Measurements from ENCODE around the gene GRK2.

- no peak for TF ChIP-seq CTCF (IDR thresholded peaks at IDR 0.05)
- peak; percentile 63 to 89 (median 71) for TF ChIP-seq POLR2AphosphoS5 (IDR thresholded peaks at IDR 0.05)
These were observed 17.6 kb upstream of the GRK2 start for GRCh38 chr11:67248653-67249052.
